ENCODE measurements around the gene NUAK2.

DNA sequence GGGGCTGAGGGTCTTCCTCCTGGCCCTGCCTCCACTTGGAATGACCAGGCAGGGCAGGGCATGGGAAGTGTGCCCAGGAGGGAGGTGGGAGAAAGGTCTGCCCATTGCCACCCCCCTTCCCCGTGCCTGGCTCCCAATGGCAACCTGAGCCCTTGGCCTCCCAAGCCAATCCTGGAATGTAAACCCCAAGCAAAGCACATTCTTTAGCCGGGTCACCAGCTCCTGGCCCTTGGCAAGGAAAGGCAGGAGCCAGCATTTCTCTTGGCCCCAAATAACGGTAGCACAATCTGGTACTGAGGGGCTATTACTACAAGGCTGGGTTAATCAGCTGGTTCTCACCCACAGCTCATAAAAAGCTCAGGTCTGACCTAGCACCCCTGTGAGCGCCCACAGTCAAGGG is 6.9 kb upstream of the NUAK2 start:
- TF ChIP-seq, protein P1, sequence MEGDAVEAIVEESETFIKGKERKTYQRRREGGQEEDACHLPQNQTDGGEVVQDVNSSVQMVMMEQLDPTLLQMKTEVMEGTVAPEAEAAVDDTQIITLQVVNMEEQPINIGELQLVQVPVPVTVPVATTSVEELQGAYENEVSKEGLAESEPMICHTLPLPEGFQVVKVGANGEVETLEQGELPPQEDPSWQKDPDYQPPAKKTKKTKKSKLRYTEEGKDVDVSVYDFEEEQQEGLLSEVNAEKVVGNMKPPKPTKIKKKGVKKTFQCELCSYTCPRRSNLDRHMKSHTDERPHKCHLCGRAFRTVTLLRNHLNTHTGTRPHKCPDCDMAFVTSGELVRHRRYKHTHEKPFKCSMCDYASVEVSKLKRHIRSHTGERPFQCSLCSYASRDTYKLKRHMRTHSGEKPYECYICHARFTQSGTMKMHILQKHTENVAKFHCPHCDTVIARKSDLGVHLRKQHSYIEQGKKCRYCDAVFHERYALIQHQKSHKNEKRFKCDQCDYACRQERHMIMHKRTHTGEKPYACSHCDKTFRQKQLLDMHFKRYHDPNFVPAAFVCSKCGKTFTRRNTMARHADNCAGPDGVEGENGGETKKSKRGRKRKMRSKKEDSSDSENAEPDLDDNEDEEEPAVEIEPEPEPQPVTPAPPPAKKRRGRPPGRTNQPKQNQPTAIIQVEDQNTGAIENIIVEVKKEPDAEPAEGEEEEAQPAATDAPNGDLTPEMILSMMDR (IDR thresholded peaks at IDR 0.05): no peak
- TF ChIP-seq POLR2AphosphoS5 (IDR thresholded peaks at IDR 0.05): no peak

Measured in stomach (tissue), 4 donors.